Loucy (cell line): ENCODE results near the gene CNIH1.

Experiments used
- H2AFZ ChIP-seq: fragments of 200-600 bp; sonication (generic); 2 replicates; pipeline ENCODE4 v1.6.0; 2016; ENCODE audit warnings: antibody characterized with exemption, mild to moderate bottlenecking, low read length, moderate library complexity
- H3F3A ChIP-seq: fragments of 200-600 bp; 2 replicates; pipeline ENCODE4 v1.6.0; 2016; ENCODE audit warnings: antibody characterized with exemption, low read depth, mild to moderate bottlenecking
- H3K27me3 ChIP-seq: fragments of 200-600 bp; sonication (generic); 2 replicates; pipeline ENCODE4 v1.6.1; 2014; ENCODE audit warnings: low read length, mild to moderate bottlenecking; ENCODE audit not compliant: insufficient read depth, poor library complexity, severe bottlenecking
- H3K36me3 ChIP-seq: fragments of 200-600 bp; sonication (generic); 2 replicates; pipeline ENCODE4 v1.6.1; 2016; ENCODE audit warnings: low read length; ENCODE audit not compliant: insufficient read depth
- H3K4me1 ChIP-seq: fragments of 200-600 bp; sonication (generic); 2 replicates; pipeline ENCODE4 v1.5.1; 2014; ENCODE audit warnings: low read length, mild to moderate bottlenecking; ENCODE audit not compliant: insufficient read depth, poor library complexity, severe bottlenecking
- H3K4me2 ChIP-seq: fragments of 200-600 bp; sonication (generic); 2 replicates; pipeline ENCODE4 v1.6.0; 2014; ENCODE audit warnings: antibody characterized with exemption, low read length, low read depth, mild to moderate bottlenecking; ENCODE audit not compliant: poor library complexity, severe bottlenecking
- H3K4me3 ChIP-seq: fragments of 200-600 bp; sonication (generic); 2 replicates; pipeline ENCODE4 v1.5.1; 2014; ENCODE audit warnings: low read length, mild to moderate bottlenecking, mixed read lengths; ENCODE audit not compliant: poor library complexity, severe bottlenecking
- H3K79me2 ChIP-seq: fragments of 200-600 bp; sonication (generic); 2 replicates; pipeline ENCODE4 v1.6.1; 2014; ENCODE audit warnings: low read length; ENCODE audit not compliant: insufficient read depth
- H3K9ac ChIP-seq: fragments of 200-600 bp; sonication (generic); 2 replicates; pipeline ENCODE4 v1.6.0; 2014; ENCODE audit warnings: mild to moderate bottlenecking, low read depth, low read length, moderate library complexity; ENCODE audit not compliant: poor library complexity, severe bottlenecking
- H3K9me2 ChIP-seq: fragments of 200-600 bp; sonication (generic); replicated peaks from 2 replicates; pipeline ENCODE4 v1.6.1; 2016; ENCODE audit warnings: low read depth, low read length, mixed read lengths
- H3K9me3 ChIP-seq: fragments of 200-600 bp; sonication (generic); 2 replicates; pipeline ENCODE4 v1.6.1; 2014; ENCODE audit warnings: mild to moderate bottlenecking, antibody characterized with exemption, low read length, low read depth; ENCODE audit not compliant: insufficient read depth
- H4K20me1 ChIP-seq: fragments of 200-600 bp; sonication (generic); 2 replicates; pipeline ENCODE4 v1.6.0; 2014; ENCODE audit warnings: antibody characterized with exemption, low read length, mild to moderate bottlenecking; ENCODE audit not compliant: insufficient read depth, poor library complexity, severe bottlenecking
- EZH2phosphoT487 ChIP-seq: fragments of 200-600 bp; IDR thresholded peaks from 2 replicates; pipeline ENCODE4 v1.6.1; 2018; ENCODE audit warnings: antibody characterized with exemption, mild to moderate bottlenecking, moderate library complexity, borderline replicate concordance
- TF ChIP-seq, protein P1 (sequence below): fragments of 200-600 bp; sonication (generic); conservative IDR thresholded peaks from 2 replicates; pipeline ENCODE4 v1.5.1; 2014; ENCODE audit warnings: mild to moderate bottlenecking, antibody characterized with exemption, low read length

Gene CNIH1

DNA sequence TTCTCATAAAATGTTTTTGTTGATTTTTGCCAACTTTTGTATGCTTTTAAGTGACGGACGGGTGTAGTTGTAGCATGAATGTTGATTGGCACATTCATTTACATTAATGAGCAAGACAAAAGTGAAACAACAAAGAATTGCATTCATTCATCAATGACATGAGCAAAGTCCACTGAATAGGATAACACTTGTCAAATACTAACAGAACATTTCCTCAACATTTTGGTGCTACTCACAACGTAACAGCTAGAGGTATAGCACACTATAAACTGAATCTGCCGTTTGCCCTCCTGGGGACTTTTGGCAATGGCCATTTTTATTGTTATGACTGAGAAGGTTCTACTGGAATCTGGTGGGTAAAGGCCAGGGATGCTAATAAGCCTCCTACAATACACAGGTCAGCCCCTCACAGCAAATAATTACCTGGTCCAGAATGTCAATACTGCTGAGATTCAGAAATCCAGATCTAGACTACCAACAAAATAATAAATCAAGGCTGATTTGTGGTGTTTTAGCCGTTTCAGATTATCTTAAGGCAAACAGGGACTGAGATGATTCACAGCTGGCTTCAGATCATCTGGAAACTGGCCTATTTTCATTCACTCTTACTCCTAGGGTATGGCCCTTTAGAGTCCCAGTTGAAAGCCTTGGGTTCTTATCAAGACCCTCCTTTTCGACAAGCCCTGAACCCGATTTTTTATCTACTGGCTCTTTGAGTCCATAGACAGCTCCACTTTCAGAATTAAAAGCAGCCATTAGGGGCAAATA is 66.9 kb downstream of the CNIH1 start:
- Histone ChIP-seq H2AFZ (no peak overlapping the region), H3K4me2 (no peak overlapping the region), H3K79me2 (no peaks in the 10 kb centered on the region), H3K27me3 (no peaks in the 10 kb centered on the region), H3K9ac (no peak overlapping the region), H3K4me1 (peaks cover 4% of the 10 kb centered on the region), H4K20me1 (no peaks in the 10 kb centered on the region), H3F3A (no peaks in the 10 kb centered on the region), H3K9me3 (no peaks in the 10 kb centered on the region), H3K9me2 (no peaks in the 10 kb centered on the region), H3K36me3 (no peaks in the 10 kb centered on the region), H3K4me3 (no peak overlapping the region)
- TF ChIP-seq, protein P1, sequence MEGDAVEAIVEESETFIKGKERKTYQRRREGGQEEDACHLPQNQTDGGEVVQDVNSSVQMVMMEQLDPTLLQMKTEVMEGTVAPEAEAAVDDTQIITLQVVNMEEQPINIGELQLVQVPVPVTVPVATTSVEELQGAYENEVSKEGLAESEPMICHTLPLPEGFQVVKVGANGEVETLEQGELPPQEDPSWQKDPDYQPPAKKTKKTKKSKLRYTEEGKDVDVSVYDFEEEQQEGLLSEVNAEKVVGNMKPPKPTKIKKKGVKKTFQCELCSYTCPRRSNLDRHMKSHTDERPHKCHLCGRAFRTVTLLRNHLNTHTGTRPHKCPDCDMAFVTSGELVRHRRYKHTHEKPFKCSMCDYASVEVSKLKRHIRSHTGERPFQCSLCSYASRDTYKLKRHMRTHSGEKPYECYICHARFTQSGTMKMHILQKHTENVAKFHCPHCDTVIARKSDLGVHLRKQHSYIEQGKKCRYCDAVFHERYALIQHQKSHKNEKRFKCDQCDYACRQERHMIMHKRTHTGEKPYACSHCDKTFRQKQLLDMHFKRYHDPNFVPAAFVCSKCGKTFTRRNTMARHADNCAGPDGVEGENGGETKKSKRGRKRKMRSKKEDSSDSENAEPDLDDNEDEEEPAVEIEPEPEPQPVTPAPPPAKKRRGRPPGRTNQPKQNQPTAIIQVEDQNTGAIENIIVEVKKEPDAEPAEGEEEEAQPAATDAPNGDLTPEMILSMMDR: no peak
- TF ChIP-seq EZH2phosphoT487: no peak
